Thyroid gland (tissue), 4 donors: ENCODE measurements around the gene UBTD1. TPM values are rescaled to one million over a fixed set of nuclear protein-coding genes. Genes with fewer than 3 reads are reported as not detected.

ENCODE experiments used
- DNase-seq, 2 donors: peaks; one replicate each; pipeline ENCODE4 v3.0.0-alpha.2; 2019
- H3K27ac ChIP-seq, 3 donors: fragments of 200-600 bp; sonication (generic); 1 replicate in 2 of 3; 2 replicates in 1 of 3; pipeline ENCODE4 v1.5.1; 2016 to 2019; ENCODE audit warnings: mild to moderate bottlenecking in 1 of 3, moderate library complexity in 1 of 3
- H3K27me3 ChIP-seq: fragments of 200-600 bp; sonication (generic); one replicate; pipeline ENCODE4 v1.5.1; 2019
- H3K36me3 ChIP-seq, 2 donors: fragments of 200-600 bp; sonication (generic); one replicate each; pipeline ENCODE4 v1.5.1; 2016 to 2019
- H3K4me1 ChIP-seq, 2 donors: fragments of 200-600 bp; sonication (generic); one replicate each; pipeline ENCODE4 v1.5.1; 2017 to 2019
- H3K4me3 ChIP-seq, 3 donors: fragments of 200-600 bp; sonication (generic); replicated peaks in 1 of 3; 1 replicate in 2 of 3; 2 replicates in 1 of 3; pipeline ENCODE4 v1.5.1; 2016; ENCODE audit warnings: mild to moderate bottlenecking in 1 of 3
- H3K9me3 ChIP-seq: fragments of 200-600 bp; sonication (generic); one replicate; pipeline ENCODE4 v1.5.1; 2017
- CTCF ChIP-seq, 6 experiments: fragments of 200-600 bp in 3 of 6; fragments of 450-650 bp in 3 of 6; sonication (generic) in 3 of 6; IDR thresholded peaks; one replicate each; pipeline ENCODE4 v1.5.1; 2016 to 2019; ENCODE audit warnings: antibody characterized with exemption in 6 of 6, mild to moderate bottlenecking in 2 of 6, inconsistent platforms in 1 of 6, moderate library complexity in 1 of 6
- POLR2A ChIP-seq, 2 donors: fragments of 450-650 bp; IDR thresholded peaks; one replicate each; pipeline ENCODE4 v1.6.1; 2017; ENCODE audit warnings: antibody characterized with exemption in 2 of 2, mild to moderate bottlenecking in 2 of 2, moderate library complexity in 1 of 2
- whole genome bisulfite sequencing, 2 donors: methylation state at CpG; one replicate each; pipeline ENCODE4 v1.1.5; 2017; 5-methylcytosine and 5-hydroxymethylcytosine counted together
- intact Hi-C: fragments of 100-400 bp; cut with DNase I; formaldehyde crosslinking; loops from one replicate; pipeline ENCODE4 v1.15.1; 2023
- total RNA-seq, 4 donors: library from RNA; depleted of rRNA; stranded (reverse); fragments of >200 nt; gene quantifications; one replicate each; pipeline ENCODE4 v1.2.3, GENCODE V29; 2016

UBTD1 gene
- total RNA-seq, 4 donors from 2014 or later = 7.8 to 27.8 (median 20.0) TPM

GRCh38 chr10:97584798-97585438 is 86.2 kb downstream of the UBTD1 start:
- DNase-seq = no peak
- Histone ChIP-seq H3K27me3 (no peaks in the 10 kb centered on the region), H3K27ac (no peak overlapping the region), H3K9me3 (no peaks in the 10 kb centered on the region), H3K4me1 (peaks cover 5 to 6% of the 10 kb centered on the region in 2 donors), H3K36me3 (no peaks in the 10 kb centered on the region), H3K4me3 (no peak overlapping the region)
- whole genome bisulfite sequencing, 2 donors = 82 to 94% methylated on average over 5 of the region's 5 CpGs
- no peak for TF ChIP-seq CTCF (IDR thresholded peaks at IDR 0.05)
- TF ChIP-seq POLR2A (IDR thresholded peaks at IDR 0.05) = no peak
- intact Hi-C loops = no loop called here

- H3K27me3 ChIP-seq = no peaks in the 10 kb centered on the region
- no peaks in the 10 kb centered on the region for H3K9me3 ChIP-seq
- DNase-seq = no peak
- TF ChIP-seq POLR2A (IDR thresholded peaks at IDR 0.05) (no peak), CTCF (IDR thresholded peaks at IDR 0.05) (no peak)
- no peaks in the 10 kb centered on the region for H3K36me3 ChIP-seq
- peaks cover 5 to 6% of the 10 kb centered on the region in 2 donors for H3K4me1 ChIP-seq
- WGBS, 2 donors = 85 to 94% methylated on average over 5 of the region's 5 CpGs
- H3K27ac ChIP-seq = no peak overlapping the region
- H3K4me3 ChIP-seq = no peak overlapping the region
- intact Hi-C loops = no loop called here
These were observed 86.7 kb downstream of the UBTD1 start for GRCh38 chr10:97585439-97585811.

GRCh38 chr10:97587183-97587582 is 88.5 kb downstream of the UBTD1 start:
- no peaks in the 10 kb centered on the region for H3K36me3 ChIP-seq
- DNase-seq = no peak
- WGBS, 2 donors = 97 to 100% methylated on average over 2 of the region's 2 CpGs
- H3K4me3 ChIP-seq = no peak overlapping the region
- no peaks in the 10 kb centered on the region for H3K27me3 ChIP-seq
- no peaks in the 10 kb centered on the region for H3K9me3 ChIP-seq
- intact Hi-C loops = no loop called here
- H3K4me1 ChIP-seq = peaks cover 5 to 6% of the 10 kb centered on the region in 2 donors
- H3K27ac ChIP-seq = no peak overlapping the region
- TF ChIP-seq CTCF (IDR thresholded peaks at IDR 0.05) (no peak), POLR2A (IDR thresholded peaks at IDR 0.05) (no peak)

- no peak for DNase-seq
These were observed 90.8 kb downstream of the UBTD1 start, which contains the start of gene C10orf62 for GRCh38 chr10:97589479-97589878. TSS of gene C10orf62 (plus strand) at chr10:97589721. CDS start at chr10:97589898, 177 bp downstream.

More at GRCh38 chr10:97589479-97589878, 90.8 kb downstream of the UBTD1 start, which contains the start of gene C10orf62:
- intact Hi-C loops = no loop called here
- TF ChIP-seq CTCF (IDR thresholded peaks at IDR 0.05) = no peak
- TF ChIP-seq POLR2A (IDR thresholded peaks at IDR 0.05) = no peak
- 43 to 75% methylated on average over 1 to 3 of the region's 3 CpGs for WGBS, 2 donors
- Histone ChIP-seq H3K36me3 (no peaks in the 10 kb centered on the region), H3K27me3 (no peaks in the 10 kb centered on the region), H3K27ac (no peak within 1 kb of the TSS), H3K9me3 (no peaks in the 10 kb centered on the region), H3K4me3 (no peak within 1 kb of the TSS), H3K4me1 (peaks cover under 1 to 3% of the 10 kb centered on the region in 2 donors)
